Skeletal muscle tissue (tissue), 4 donors: ENCODE results near the gene ENTPD8. TPM values are rescaled to one million over a fixed set of nuclear protein-coding genes. Genes with fewer than 3 reads are reported as not detected.

Experiments used
- H3K27ac ChIP-seq: one replicate; pipeline ENCODE4 v1.7.0; 2013; ENCODE audit warnings: mild to moderate bottlenecking, low read depth, low read length, inconsistent platforms
- H3K27me3 ChIP-seq, 3 donors: one replicate each; pipeline ENCODE4 v1.7.0; 2013; ENCODE audit warnings: low read length in 3 of 3; ENCODE audit not compliant: control insufficient read depth in 3 of 3, insufficient read depth in 3 of 3
- H3K36me3 ChIP-seq, 3 donors: one replicate each; pipeline ENCODE4 v1.7.0; 2013; ENCODE audit warnings: low read length in 3 of 3; ENCODE audit not compliant: control insufficient read depth in 3 of 3, insufficient read depth in 3 of 3
- H3K4me1 ChIP-seq, 3 donors: one replicate each; pipeline ENCODE4 v1.7.0; 2013; ENCODE audit warnings: low read length in 3 of 3, mild to moderate bottlenecking in 3 of 3; ENCODE audit not compliant: control insufficient read depth in 3 of 3, insufficient read depth in 3 of 3
- H3K4me3 ChIP-seq, 3 donors: one replicate each; pipeline ENCODE4 v1.7.0; 2013; ENCODE audit warnings: low read length in 3 of 3
- H3K9ac ChIP-seq, 3 donors: one replicate each; pipeline ENCODE4 v1.7.0; 2013; ENCODE audit warnings: low read length in 3 of 3, mild to moderate bottlenecking in 3 of 3, moderate library complexity in 2 of 3, low read depth in 1 of 3
- H3K9me3 ChIP-seq, 3 donors: one replicate each; pipeline ENCODE4 v1.7.0; 2013; ENCODE audit warnings: low read length in 3 of 3; ENCODE audit not compliant: control insufficient read depth in 3 of 3
- total RNA-seq: library from RNA; depleted of rRNA; stranded (reverse); fragments of >200 nt; gene quantifications from one replicate; pipeline ENCODE4 v1.2.3, GENCODE V29; 2014
- donor health status: Osteomylitis.

ENTPD8 gene
- total RNA-seq, 1 donor from 2014 or later, result not detected

DNA sequence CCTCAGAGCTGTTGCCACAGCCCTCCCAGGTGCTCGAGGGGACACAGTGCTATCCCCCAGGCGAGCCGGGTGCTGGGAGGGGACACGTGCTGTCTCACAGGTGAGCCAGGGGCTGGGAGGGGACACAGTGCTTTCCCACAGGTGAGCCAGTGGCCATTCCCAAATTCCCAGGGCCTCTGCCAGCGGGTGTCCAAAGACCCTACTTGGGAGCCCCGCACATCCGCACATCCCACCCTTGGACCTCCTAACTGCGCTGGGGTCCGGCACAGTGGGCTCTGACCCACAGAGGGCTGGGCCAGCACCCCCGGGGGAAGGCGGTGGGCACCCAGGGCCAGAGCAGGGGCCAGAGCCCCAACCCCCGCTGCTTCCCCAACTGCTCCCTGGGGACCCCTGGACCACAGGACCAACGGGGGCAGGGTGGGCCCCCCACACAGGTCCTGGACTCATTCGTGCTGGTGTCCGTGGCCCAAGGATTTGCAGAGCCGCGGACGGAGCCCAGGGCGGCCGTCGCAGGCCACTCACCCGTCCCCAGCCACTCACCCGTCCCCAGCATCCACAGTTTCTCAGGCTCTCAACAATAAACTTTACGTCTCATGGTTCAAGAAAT is 36.1 kb downstream of the ENTPD8 start:
- Histone ChIP-seq H3K4me1 (peaks cover 4 to 12% (median 10%) of the 10 kb centered on the region in 3 donors), H3K4me3 (no peak overlapping the region), H3K27ac (no peak overlapping the region), H3K9ac (no peak overlapping the region), H3K36me3 (no peaks in the 10 kb centered on the region), H3K27me3 (no peaks in the 10 kb centered on the region), H3K9me3 (no peaks in the 10 kb centered on the region)

DNA sequence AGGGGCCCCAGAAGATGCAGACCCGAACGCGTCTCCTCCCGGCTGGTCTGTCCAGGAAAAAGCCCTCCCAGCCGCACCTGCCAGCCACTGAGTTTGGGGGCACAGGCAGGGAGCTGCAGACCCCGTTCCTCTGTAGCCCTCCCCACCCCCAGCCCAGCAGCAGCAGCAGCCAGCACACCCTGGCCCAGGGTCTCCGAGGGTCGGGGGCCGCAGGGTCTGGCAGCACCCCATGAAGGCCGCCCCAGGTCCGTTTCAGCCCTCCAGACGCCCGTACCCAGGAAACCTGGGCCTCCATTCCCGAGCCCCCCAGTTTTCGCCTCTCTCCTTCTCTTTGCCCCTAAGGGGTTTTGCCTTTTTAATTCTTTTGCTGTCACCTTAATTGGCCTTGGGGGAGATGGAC is 37.9 kb downstream of the ENTPD8 start:
- H3K9me3 ChIP-seq, result no peaks in the 10 kb centered on the region
- no peaks in the 10 kb centered on the region for H3K36me3 ChIP-seq

DNA sequence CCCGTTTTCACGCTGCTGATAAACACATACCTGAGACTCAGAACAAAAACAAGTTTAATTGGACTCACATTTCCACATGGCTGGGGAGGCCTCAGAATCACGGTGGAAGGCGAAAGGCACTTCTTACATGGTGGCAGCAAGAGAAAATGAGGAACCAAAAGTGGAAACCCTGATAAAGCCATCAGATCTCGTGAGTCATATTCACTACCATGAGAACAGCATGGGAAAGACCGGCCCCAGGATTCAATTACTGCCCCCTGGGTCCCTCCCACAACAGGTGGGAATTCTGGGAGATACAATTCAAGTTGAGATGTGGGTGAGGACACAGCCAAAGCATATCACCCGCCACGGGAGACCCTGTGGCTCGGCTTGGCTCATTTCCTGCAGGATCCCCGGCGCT is 38.4 kb downstream of the ENTPD8 start:
- Histone ChIP-seq H3K4me1 (peaks cover 4 to 12% (median 10%) of the 10 kb centered on the region in 3 donors), H3K4me3 (no peak overlapping the region), H3K36me3 (no peaks in the 10 kb centered on the region), H3K27me3 (no peaks in the 10 kb centered on the region), H3K9me3 (no peaks in the 10 kb centered on the region), H3K9ac (no peak overlapping the region), H3K27ac (no peak overlapping the region)

More for the DNA sequence above, 37.9 kb downstream of the ENTPD8 start:
- Histone ChIP-seq H3K4me3 (no peak overlapping the region), H3K9ac (no peak overlapping the region), H3K27me3 (no peaks in the 10 kb centered on the region), H3K4me1 (peaks cover 4 to 12% (median 10%) of the 10 kb centered on the region in 3 donors), H3K27ac (no peak overlapping the region)

DNA sequence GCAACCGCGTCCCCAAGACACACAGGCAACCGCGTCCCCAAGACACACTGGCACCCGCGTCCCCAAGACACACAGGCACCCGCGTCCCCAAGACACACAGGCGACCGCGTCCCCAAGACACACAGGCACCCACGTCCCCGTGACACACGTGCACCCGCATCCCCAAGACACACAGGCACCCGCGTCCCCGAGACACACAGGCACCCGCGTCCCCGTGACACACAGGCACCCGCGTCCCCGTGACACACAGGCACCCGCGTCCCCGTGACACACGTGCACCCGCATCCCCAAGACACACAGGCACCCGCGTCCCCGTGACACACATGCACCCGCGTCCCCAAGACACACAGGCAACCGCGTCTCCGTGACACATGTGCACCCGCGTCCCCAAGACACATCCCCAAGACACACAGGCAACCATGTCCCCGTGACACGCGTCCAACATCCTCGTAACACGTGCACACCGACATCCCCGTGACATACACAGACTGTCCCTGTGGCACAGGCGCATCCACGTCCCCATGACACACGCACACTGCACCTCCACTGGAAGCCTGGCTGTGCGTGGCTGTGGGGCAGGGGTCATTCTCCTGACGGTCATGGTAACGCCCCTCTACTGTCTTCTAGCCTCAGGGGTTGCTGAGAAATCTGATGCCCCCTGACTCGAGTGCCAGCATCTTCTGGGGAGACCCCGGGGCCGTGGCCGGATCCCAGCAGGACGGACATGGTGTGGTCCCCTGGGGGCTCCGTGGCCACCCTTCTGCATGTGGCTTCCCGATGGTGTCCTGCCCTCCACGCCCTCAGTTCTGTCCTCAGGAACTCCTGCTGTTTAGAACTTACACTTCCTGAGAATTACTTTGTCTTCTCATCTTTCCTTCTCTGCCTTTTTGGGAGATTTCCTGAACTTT is 42.3 kb downstream of the ENTPD8 start:
- H3K9me3 ChIP-seq, result no peaks in the 10 kb centered on the region
- H3K4me3 ChIP-seq, result no peak overlapping the region

GRCh38 chr9:137397675-137398423 is 43.3 kb downstream of the ENTPD8 start:
- Histone ChIP-seq H3K36me3 (peaks cover 0 to 5% (median 0%) of the 10 kb centered on the region in 3 donors), H3K9me3 (no peaks in the 10 kb centered on the region), H3K4me3 (no peak overlapping the region), H3K27me3 (no peaks in the 10 kb centered on the region), H3K9ac (no peak overlapping the region), H3K27ac (no peak overlapping the region), H3K4me1 (no peaks in the 10 kb centered on the region)

More for the DNA sequence above, 42.3 kb downstream of the ENTPD8 start:
- Histone ChIP-seq H3K27ac (no peak overlapping the region), H3K36me3 (peaks cover 0 to 5% (median 0%) of the 10 kb centered on the region in 3 donors), H3K4me1 (no peaks in the 10 kb centered on the region), H3K9ac (no peak overlapping the region), H3K27me3 (no peaks in the 10 kb centered on the region)

DNA sequence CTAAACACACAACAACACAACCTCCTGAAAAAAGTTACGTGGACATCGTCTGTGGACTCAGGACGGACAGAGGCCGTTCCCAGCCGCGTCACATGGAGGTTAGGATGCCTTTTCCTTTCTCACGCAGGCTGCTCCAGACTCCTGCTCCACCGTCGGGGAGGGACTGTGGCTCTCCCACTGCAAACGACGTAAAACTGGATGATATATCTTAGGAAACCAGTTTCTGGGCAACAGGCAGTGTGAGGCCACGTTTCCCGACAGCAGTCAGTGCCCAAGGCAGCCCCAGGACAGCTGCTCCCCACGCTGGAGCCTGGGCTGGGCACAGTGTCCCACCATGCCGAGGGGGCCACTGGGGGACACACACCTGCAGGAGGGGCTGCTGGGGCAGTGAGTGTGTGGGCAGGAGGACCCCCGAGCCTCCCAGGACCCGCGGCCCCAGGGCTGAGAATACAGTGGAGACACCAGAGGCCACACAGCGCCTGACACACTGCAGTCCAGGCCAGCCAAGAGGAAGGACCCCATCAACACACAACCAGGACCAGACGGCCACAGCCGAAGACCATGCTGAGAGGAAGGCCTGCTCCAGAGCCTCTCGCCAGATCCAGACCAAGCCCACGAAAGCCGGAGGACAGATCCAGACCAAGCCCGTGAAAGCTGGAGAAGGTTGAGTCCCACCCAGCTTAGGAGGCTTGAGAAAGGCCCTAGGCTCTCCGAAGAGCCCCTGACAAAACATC is 44.4 kb downstream of the ENTPD8 start:
- Histone ChIP-seq H3K27ac (no peak overlapping the region), H3K9ac (no peak overlapping the region), H3K4me3 (no peak overlapping the region)

GRCh38 chr9:137396227-137396626 is 44.9 kb downstream of the ENTPD8 start:
- Histone ChIP-seq H3K27ac (no peak overlapping the region), H3K9ac (no peak overlapping the region)

More for the DNA sequence above, 44.4 kb downstream of the ENTPD8 start:
- Histone ChIP-seq H3K36me3 (peaks cover 0 to 5% (median 2%) of the 10 kb centered on the region in 3 donors), H3K27me3 (no peaks in the 10 kb centered on the region), H3K4me1 (peaks cover 0 to 2% (median 0%) of the 10 kb centered on the region in 3 donors), H3K9me3 (no peaks in the 10 kb centered on the region)

GRCh38 chr9:137395666-137396010 is 45.5 kb downstream of the ENTPD8 start:
- Histone ChIP-seq H3K9me3 (no peaks in the 10 kb centered on the region), H3K36me3 (peaks cover 0 to 5% (median 2%) of the 10 kb centered on the region in 3 donors), H3K4me3 (no peak overlapping the region), H3K27me3 (no peaks in the 10 kb centered on the region), H3K4me1 (peaks cover 0 to 6% (median 6%) of the 10 kb centered on the region in 3 donors), H3K9ac (no peak overlapping the region), H3K27ac (no peak overlapping the region)

More at GRCh38 chr9:137396227-137396626, 44.9 kb downstream of the ENTPD8 start:
- no peaks in the 10 kb centered on the region for H3K9me3 ChIP-seq
- H3K4me1 ChIP-seq, result peaks cover 0 to 2% (median under 1%) of the 10 kb centered on the region in 3 donors
- H3K4me3 ChIP-seq, result no peak overlapping the region
- peaks cover 0 to 5% (median 2%) of the 10 kb centered on the region in 3 donors for H3K36me3 ChIP-seq
- no peaks in the 10 kb centered on the region for H3K27me3 ChIP-seq

- H3K27me3 ChIP-seq, result no peaks in the 10 kb centered on the region
- H3K4me1 ChIP-seq, result peaks cover 3 to 9% (median 9%) of the 10 kb centered on the region in 3 donors
- peaks cover 0 to 5% (median 2%) of the 10 kb centered on the region in 3 donors for H3K36me3 ChIP-seq
- no peak overlapping the region for H3K27ac ChIP-seq
- H3K4me3 ChIP-seq, result no peak overlapping the region
- no peak overlapping the region for H3K9ac ChIP-seq
- H3K9me3 ChIP-seq, result no peaks in the 10 kb centered on the region
Observed at GRCh38 chr9:137394866-137395665, 46.1 kb downstream of the ENTPD8 start.
